NCI-H1048 (cell line): ENCODE results near the gene MEIG1.
"Not testable (repeated sequence)": the region's sequence is repeated elsewhere in the genome, so short reads cannot be mapped to it uniquely, and the experiment has no call there.

Source experiments
- DNase-seq: peaks from one replicate; lab custom pipeline; 2025; lab: John Stamatoyannopoulos, UW

Gene MEIG1, protein sequence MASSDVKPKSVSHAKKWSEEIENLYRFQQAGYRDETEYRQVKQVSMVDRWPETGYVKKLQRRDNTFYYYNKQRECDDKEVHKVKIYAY

DNA sequence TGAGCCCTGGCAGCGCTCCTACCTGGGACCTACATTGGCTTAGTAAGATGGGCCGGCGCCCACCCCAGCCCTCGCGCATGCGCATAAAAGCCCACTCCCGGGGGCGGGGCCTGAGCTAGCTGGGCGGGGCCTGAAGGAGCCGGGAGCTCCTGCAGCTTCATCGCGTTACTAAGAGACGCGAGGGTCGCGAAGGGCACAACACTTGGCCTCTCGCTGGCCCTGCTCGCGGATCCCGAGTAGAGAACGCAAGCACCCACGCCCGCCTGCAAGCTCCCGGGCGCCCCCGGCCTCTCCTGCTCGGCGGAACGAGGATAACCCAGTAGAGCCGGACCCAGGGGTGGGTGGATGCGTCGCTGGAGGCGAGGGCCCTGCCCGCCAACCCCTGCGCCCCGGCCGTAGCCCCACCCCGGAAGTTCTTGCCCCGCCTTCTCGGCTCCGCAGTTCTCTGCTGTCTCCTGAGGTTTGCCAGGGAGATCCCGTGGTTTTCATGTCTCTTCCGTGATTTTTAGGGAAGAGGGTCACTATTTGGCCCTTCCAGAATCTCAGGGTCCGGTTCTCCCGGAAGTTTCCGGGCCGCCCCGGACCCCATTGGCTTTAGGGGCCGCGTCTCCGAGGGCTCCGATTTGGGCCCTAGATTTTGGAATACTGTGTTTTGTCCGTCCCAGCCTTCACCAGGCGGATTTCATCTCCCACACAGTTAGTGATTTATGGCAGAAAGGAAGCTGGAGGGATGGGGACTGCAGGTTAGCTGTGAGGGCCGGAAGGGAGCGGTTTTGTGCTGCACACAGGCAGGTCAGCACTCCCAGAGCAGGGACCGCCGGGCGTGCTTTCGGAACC, at the start of gene MEIG1:
TSS of gene MEIG1 (plus strand) at position 168 of the 837 bp plus-strand sequence. CDS start 7,081 bp downstream, outside the sequence.
- DNase-seq = peak; percentile 64

DNA sequence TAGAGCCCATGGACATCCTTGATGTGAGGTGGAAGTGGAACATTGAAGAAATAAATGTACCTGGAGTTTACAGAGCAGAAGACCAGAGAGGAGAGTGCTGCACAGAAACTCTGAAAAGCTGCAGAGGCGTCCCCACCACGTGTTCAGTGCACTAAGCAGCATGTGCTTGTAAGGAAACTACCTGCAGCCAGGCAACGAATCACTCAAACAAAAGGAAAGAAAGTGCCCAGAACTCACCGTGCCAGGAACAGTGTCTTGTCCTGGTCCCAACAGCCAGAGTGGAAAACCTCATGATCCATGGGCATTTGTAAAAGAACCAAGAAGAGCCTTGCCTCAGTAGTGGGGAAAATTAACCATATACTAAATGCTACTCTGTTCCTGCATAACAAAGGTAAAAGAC, 48.2 kb upstream of the MEIG1 start:
- no peak for DNase-seq

GRCh38 chr10:14911801-14912200, 47.4 kb upstream of the MEIG1 start:
- no peak for DNase-seq

DNA sequence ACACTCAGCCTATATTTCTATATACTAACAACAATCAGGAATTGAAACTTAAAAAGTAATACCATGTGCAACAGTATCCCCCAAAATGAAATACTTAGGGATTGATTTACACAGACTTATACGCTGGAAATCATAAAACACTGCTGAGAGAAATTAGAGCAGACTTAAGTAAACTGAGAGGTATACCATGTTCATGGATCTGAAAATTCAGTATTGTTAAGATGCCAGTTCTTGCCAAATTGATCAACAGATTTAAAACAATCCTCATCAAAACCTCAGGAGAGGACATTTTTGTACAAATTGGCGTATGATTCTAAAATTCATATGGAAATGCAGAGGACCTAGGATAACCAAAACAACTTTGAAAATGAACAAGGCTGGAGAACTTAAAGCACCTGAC, 42.6 kb upstream of the MEIG1 start:
- no peak for DNase-seq

DNA sequence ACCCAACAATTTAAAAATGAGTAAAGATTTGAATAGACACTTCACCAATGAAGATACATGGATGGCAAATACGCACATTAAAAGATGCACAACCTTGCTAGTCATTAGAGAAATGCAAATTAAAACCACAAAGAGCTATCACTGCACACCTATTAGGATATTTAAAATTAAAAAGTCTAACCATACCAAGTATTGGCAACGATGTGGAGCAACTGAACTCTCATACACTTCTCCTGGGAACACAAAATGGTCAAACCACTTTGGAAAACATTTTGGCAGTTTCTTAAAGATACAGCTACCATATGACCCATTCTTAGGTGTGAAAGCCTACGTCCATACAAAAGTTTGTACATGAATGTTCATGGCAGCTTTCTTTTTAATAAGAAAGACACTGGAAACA, 41.4 kb upstream of the MEIG1 start:
- DNase-seq = no peak

DNA sequence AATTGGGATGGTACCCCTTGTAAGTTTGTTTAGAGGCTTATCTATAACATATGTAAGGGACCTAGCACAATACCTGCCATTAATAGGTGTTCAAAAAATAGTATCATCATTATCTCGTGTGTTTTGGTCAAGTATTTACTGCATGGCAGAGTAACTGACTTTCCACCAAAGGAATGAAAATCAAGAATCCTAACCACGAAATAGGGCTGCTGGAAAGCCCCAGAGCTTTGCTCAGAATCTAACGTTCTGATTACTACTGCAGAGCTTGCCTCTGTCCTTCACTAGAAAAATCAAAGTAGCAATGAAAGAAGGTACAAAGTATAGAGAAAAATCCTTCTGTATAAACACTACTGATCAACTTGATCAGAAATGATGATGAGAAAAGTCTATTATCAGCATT, 40.2 kb upstream of the MEIG1 start:
- no peak for DNase-seq

- no peak for DNase-seq
Observed at GRCh38 chr10:14924013-14924412, 35.2 kb upstream of the MEIG1 start.

DNA sequence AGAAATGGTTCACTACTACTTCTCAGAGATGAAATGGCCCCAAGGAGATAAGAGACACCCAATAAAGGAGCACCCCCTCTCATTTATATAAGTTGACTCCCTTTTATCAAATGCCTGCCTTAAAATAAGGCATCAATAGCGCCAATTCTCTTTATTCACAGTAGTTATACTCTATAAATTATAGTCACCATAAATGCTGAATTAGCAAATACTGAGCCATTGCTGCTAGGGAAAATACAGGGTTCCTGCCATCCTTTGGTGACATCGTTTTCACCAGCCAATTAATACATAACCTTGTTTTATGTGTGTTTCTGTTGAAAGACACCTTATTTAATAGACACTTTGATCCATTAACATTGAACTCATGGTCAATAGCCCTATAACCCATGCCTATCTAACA, 33.9 kb upstream of the MEIG1 start:
- no peak for DNase-seq

DNA sequence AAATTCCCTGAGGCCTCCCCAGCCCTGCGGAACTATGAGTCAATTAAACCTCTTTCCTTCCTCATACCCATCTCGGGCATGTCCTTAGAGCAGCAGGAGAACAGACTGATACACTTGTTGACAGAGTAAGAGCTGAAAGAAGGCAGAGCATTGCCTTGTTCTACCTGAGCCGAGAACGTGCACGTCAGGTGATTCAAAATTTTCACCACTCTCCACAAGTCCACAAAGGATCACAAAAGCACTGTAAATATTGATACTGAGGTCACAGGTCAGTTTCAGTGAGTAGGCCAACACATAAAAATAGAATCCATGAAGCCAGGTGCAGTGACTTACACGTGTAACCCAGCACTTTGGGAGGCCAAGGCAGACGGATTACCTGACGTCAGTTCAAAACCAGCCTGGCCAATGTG, 33.1 kb upstream of the MEIG1 start:
- DNase-seq = no peak

GRCh38 chr10:14926722-14927416, 32.3 kb upstream of the MEIG1 start:
- no peak for DNase-seq

- no peak for DNase-seq
Observed at GRCh38 chr10:14930610-14931009, 28.6 kb upstream of the MEIG1 start.

DNA sequence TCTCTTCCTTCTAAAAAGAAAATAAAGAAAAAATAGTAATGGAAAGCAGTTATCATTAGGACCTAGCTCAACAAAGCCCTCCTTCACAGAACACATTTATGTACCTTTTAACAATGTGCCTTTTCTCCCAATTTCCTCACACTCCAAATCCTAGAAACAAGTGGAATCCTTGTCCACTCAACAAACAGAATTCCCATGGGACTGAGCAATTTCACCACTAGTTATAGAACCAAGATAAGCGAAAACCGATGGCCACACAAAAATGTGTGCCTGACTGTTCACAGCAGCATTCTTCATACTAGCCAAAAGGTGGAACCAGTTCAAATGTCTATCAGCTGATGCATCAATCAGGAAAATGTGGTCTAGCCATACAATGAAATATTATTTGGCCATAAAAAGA, 22.6 kb upstream of the MEIG1 start:
- DNase-seq = no peak

GRCh38 chr10:14938971-14939370, 20.2 kb upstream of the MEIG1 start:
- not testable (repeated sequence) for DNase-seq

DNA sequence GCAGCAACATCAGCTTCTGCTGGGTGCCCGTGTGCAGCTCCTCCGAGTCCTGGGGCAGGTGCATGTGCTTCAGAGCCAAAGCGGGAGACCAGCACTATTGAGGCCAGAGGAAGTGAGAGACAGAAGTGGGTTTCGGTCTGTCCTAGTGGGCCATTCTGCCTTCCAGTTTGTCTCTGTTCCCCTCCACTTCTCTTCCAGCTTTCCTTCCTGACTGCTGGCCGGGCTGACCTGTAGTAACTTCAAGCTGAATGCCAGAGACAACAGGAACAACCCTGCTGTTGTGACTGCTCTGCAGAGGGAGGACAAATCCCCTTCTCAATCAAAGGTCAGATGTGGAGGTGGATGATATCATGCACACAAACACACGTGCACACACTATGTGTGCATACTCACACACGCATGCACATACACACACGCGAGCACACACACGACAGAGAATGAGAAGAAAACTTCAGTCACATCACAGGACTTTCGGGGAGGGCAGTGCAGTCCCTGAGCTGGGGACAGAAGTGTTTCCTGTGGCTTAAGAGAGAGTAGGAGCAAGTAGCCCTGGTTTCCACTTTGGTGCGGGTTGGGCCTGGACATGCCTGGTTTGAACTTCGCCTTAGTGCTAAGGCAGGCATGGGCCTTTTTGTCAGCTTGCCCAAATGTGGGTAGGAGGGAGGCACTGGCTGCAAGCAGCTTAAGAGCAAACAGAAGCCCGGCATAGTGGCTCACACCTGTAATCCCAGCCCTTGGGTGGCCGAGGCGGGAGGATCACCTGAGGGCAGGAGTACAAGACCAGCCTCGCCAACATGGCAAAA, 16.8 kb upstream of the MEIG1 start:
- not testable (repeated sequence) for DNase-seq

DNA sequence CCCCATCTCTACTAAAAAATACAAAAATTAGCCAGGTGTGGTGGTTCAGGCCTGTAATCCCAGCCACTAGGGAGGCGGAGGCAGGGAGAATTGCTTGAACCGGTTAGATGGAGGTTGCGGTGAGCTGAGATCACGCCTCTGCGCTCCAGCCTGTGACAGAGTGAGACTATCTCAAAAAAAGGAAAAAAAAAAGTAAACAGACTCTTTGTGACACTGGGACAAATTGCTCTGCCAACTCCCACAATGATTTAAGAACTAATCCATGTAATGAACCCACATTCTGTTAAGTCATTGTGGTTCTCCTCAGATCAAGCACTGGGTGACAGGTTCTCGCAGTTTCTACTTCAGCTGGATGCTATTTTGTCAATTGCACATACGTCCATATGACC, 16.2 kb upstream of the MEIG1 start:
- DNase-seq = not testable (repeated sequence)

DNA sequence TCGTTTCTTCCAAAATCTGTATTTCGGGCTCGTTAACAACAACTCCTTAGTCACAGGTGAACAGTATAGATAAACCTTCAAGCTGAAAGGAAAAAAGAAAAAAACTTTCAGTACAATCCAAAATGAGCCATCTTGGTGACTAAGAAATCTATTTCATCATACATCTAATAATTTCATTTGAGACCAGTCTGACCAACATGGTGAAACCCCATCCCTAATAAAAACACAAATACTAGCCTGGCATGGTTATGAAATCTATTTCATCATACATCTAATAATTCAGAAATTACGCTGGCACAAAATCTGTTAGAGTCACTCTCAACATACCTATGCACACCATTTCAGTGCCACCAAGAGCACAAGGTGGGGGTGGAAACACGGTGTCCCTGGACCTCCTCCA, 14.1 kb upstream of the MEIG1 start:
- DNase-seq = no peak

DNA sequence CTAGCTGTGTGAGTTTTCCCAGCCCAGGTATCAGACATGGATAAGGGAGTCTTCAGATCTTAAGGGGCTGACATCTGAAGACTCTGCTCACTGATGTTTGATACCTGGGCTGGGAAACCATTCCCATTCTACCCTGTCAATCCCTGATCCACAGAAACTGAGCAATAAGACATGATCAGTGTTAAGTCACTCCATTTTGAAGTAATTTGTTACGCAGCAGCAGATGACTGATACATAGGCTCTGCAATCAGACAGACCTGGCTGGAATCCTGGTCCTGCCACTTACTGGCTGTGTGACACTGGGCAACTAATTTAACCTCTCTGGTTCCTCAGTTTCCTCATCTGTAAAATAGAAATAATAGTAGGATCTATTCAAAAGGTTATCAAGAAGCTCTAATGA, 11.9 kb upstream of the MEIG1 start:
- DNase-seq = no peak

DNA sequence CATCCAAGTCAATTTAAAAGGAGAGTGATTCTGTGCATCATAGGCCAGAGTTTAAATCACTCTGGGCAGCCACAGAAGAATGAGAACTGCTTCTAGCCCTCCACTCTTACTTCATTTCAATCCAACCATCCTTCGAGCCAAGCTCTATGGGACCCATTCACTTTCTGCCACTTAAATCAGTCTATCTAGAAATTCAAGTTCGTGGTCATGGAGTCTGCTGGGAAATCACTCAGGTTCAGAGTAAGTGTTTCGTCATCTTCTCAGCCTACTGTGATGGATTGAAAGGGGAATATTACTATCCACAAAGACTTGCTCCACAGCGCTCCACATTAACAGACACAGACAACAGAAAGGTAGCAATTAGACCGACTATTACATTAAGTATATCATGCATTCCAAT, 9.9 kb upstream of the MEIG1 start:
- DNase-seq = no peak

DNA sequence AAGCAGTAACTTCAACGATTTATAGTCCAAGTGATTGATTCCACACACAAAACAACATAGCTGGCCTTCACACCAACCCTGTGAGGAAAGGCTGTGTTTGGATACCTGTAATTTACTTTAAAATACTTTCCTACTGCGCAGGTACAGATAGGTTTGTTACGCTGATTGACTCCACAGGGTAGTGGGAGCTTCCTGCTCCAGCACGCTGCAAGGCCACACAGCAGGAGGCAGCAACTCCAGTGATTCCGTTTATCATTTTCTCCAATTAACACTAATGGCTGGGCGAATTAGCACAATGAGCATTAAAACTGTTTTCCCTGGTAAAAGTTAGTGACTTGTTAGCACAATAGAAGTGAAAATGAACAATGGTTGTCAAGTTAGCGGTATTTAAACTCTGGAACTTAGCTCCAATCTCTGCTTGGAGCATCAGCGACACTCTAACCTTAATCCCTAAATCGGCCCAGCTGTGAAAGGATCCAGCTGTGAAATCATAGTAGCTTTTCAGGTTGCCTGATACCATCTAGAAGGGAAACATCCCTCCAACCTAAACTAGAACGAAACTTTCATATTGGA, 6.3 kb upstream of the MEIG1 start:
- DNase-seq = no peak

DNA sequence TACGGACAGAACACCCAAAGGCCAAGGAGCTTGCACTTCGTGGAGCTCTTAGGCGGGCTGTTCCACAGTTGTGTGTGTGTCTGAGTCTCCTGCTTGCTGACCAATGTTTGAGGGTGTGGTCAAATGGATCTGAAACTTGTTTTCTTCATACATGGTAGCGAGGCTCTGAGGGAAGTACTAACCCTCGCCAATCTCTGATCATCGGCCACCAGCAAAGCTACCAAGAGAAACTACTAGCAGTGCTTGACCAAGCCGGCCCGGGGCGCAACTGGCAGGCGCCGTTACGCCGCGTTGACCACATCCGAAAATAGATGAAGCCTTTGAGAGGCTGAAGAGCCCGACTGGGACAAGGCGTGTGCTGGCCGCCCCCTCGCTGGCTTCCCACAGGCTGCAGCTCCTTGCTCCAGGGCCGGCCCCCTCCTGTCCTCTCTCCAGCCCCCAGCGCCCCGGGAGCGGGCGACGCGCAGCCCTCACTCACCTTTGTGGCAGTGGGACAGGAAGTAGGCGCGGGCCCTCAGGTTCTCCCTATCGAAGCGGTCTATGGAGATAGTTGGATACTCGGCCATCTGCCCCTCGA, 5.7 kb upstream of the MEIG1 start:
- DNase-seq = no peak

DNA sequence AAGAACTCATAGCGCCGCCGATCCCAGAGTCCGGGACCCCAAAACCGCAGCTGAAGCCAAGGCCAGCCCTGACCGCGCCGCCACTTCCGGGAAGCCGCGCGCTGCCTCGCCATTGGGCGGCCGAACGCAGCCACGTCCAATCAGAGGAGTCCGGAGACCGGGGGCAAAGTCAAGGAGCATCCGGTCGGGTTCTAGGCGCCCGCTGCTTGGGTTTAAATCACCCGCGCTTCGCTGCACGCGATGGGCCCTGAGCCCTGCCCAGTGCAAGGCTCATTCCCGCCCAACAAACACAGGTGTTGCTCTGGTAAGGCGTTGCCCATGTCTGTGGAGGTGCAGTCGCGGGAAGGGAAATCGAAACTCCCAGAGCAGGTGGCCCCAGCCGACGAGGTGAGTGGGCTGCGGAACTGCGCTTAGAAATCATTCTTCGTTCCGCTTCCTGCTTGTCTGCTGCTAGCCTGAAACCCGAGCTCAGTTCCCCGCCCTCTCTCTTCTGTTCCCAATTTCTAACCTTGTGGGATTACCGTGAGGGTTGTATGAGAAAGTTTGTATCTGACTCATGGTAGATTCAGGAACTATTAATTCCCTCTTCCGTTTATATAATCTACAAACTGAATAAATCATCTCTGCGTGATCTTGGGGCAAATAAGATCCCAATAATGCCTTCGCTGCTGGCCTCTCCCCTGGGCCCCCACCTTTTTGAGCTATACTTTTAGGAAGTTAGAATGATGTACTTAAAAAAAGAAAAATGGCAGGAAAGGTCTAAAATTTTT, 5.0 kb upstream of the MEIG1 start, which contains the start of gene DCLRE1C:
TSS of gene DCLRE1C (minus strand) at position 96 of the 770 bp plus-strand sequence. CDS start at position 10, 86 bp downstream.
- peak; percentile 87 for DNase-seq
